ENCODE data around the gene EIF2AK3.

DNA sequence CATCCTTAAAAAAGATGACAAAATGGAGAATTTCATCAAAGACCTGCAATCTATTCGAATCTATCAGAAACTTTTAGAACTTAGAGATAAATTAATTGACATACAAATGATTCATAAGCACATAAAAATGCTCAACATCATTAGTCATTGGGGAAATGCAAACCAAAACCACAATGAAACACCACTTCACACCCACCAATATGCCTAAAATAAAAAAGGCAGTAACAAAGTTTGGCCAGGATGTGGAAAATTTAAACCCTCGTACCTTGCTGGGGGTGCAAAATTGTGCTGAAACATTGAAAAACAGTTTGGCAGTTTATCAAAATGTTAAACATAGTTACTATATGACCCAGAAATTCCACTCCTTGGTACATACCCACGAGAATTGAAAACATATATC, 11.5 kb upstream of the EIF2AK3 start:
- TF ChIP-seq, protein P1, sequence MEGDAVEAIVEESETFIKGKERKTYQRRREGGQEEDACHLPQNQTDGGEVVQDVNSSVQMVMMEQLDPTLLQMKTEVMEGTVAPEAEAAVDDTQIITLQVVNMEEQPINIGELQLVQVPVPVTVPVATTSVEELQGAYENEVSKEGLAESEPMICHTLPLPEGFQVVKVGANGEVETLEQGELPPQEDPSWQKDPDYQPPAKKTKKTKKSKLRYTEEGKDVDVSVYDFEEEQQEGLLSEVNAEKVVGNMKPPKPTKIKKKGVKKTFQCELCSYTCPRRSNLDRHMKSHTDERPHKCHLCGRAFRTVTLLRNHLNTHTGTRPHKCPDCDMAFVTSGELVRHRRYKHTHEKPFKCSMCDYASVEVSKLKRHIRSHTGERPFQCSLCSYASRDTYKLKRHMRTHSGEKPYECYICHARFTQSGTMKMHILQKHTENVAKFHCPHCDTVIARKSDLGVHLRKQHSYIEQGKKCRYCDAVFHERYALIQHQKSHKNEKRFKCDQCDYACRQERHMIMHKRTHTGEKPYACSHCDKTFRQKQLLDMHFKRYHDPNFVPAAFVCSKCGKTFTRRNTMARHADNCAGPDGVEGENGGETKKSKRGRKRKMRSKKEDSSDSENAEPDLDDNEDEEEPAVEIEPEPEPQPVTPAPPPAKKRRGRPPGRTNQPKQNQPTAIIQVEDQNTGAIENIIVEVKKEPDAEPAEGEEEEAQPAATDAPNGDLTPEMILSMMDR (IDR thresholded peaks at IDR 0.05; ENCODE audit: insufficient read depth, low read depth, low read length): no peak
- no peak for TF ChIP-seq EZH2 (IDR thresholded peaks at IDR 0.05; ENCODE audit: insufficient read depth, low read length)

All from astrocyte (in vitro differentiated cells and primary cell).